Iris pigment epithelial cell (primary cell): ENCODE data around the gene PXK.

Experiments
- DNase-seq: peaks from one replicate; pipeline ENCODE4 v3.0.0-alpha.2; 2011; ENCODE audit warnings: low read depth

PXK gene

GRCh38 chr3:58466899-58467563 is 134.3 kb downstream of the PXK start:
- no peak for DNase-seq

- DNase-seq: no peak
These were observed 136.4 kb downstream of the PXK start for GRCh38 chr3:58469096-58469495.

GRCh38 chr3:58470363-58471024 is 137.8 kb downstream of the PXK start:
- DNase-seq: no peak

GRCh38 chr3:58471025-58471887 is 138.6 kb downstream of the PXK start:
- DNase-seq: peak; percentile 98

- DNase-seq: no peak
These were observed 140.6 kb downstream of the PXK start for GRCh38 chr3:58473275-58473674.

GRCh38 chr3:58474348-58474911 is 141.7 kb downstream of the PXK start:
- DNase-seq: no peak

- no peak for DNase-seq
These were observed 142.4 kb downstream of the PXK start for GRCh38 chr3:58474967-58475578.
